Measurements from ENCODE around the gene DYNC2H1.

DNA sequence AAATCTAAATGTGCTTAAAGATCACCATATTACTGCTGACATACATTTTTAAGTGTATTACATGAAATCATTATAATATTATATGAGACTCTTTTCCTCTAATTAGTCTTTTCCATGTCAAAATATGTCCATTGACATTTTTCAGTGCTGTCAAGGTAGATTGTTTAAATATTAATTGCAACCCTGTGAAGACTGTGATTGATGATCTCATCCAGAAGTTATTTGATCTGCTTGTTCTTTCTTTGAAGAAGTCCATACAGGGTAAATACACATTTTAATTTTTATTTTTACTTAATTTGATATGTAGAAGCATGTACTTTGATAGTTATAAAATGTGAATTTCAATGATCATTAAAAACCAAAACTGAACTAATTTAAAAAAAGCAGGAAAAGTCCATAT, 38.4 kb downstream of the DYNC2H1 start:
- no peak for TF ChIP-seq RAD21 (IDR thresholded peaks at IDR 0.05; ENCODE audit: low read depth)
- no peak for TF ChIP-seq NFIC (IDR thresholded peaks at IDR 0.05)
- TF ChIP-seq CEBPB (IDR thresholded peaks at IDR 0.05) = no peak
- no peak for TF ChIP-seq FOXM1 (IDR thresholded peaks at IDR 0.05; ENCODE audit: borderline replicate concordance, low read depth)

All from Ishikawa (cell line).